ENCODE data around the gene MAP3K7. TPM values are rescaled to one million over a fixed set of nuclear protein-coding genes. Genes with fewer than 3 reads are reported as not detected.

The MAP3K7 gene
- total and polyA plus RNA-seq, 5 donors from 2014 or later, result 21.1 to 27.9 (median 24.6) TPM

GRCh38 chr6:90586546-90586835, 381 bp downstream of the MAP3K7 start:
- Mint-ChIP-seq H3K27ac (peak overlapping the region; percentile 99 to 100 (median 99)), H3K27me3 (peaks cover 35% of the 10 kb centered on the region), H3K9me3 (no peaks in the 10 kb centered on the region), H3K4me3 (peak overlapping the region; percentile 92 to 99 (median 97)), H3K36me3 (no peaks in the 10 kb centered on the region), H3K4me1 (peaks cover 30 to 53% (median 46%) of the 10 kb centered on the region in 4 donors)
- Histone ChIP-seq H3K9me3 (ENCODE audit: control insufficient read depth in 2 of 2, low read length in 2 of 2) (no peaks in the 10 kb centered on the region), H3K27ac (ENCODE audit: insufficient read depth, low read length, poor library complexity, severe bottlenecking) (peak overlapping the region; percentile 99), H3K4me1 (ENCODE audit: control insufficient read depth, insufficient read depth, low read length, poor library complexity, severe bottlenecking) (peaks cover 32% of the 10 kb centered on the region), H3K27me3 (ENCODE audit: control insufficient read depth, insufficient read depth, low read length) (peaks cover 3% of the 10 kb centered on the region), H3K36me3 (ENCODE audit: control insufficient read depth, insufficient read depth, low read length) (no peaks in the 10 kb centered on the region), H3K4me3 (ENCODE audit: low read depth, low read length) (peak overlapping the region; percentile 95)
- ATAC-seq (ENCODE audit: low read depth in 2 of 2), result peak; percentile 6 to 19
- no peak for DNase-seq

- H3K27ac ChIP-seq (ENCODE audit: insufficient read depth, low read length, poor library complexity, severe bottlenecking), result peak overlapping the region; percentile 31
- peaks cover 32% of the 10 kb centered on the region for H3K4me1 ChIP-seq (ENCODE audit: control insufficient read depth, insufficient read depth, low read length, poor library complexity, severe bottlenecking)
- H3K27me3 ChIP-seq (ENCODE audit: control insufficient read depth, insufficient read depth, low read length), result peaks cover 3% of the 10 kb centered on the region
- H3K36me3 Mint-ChIP-seq, result no peaks in the 10 kb centered on the region
- H3K4me3 Mint-ChIP-seq, result peak overlapping the region; percentile 42 to 98 (median 94)
- DNase-seq (peak in 1 of 3 donors; percentile 45), ATAC-seq (ENCODE audit: low read depth in 2 of 2) (no peak)
- no peaks in the 10 kb centered on the region for H3K36me3 ChIP-seq (ENCODE audit: control insufficient read depth, insufficient read depth, low read length)
- peak overlapping the region; percentile 31 to 99 (median 69) for H3K27ac Mint-ChIP-seq
- H3K9me3 ChIP-seq (ENCODE audit: control insufficient read depth in 2 of 2, low read length in 2 of 2), result no peaks in the 10 kb centered on the region
- H3K4me1 Mint-ChIP-seq, result peaks cover 31 to 62% (median 52%) of the 10 kb centered on the region in 4 donors
- peak overlapping the region; percentile 76 for H3K4me3 ChIP-seq (ENCODE audit: low read depth, low read length)
- peaks cover 29% of the 10 kb centered on the region for H3K27me3 Mint-ChIP-seq
- H3K9me3 Mint-ChIP-seq, result no peaks in the 10 kb centered on the region
Observed at GRCh38 chr6:90584636-90585255, 2.1 kb downstream of the MAP3K7 start.

DNA sequence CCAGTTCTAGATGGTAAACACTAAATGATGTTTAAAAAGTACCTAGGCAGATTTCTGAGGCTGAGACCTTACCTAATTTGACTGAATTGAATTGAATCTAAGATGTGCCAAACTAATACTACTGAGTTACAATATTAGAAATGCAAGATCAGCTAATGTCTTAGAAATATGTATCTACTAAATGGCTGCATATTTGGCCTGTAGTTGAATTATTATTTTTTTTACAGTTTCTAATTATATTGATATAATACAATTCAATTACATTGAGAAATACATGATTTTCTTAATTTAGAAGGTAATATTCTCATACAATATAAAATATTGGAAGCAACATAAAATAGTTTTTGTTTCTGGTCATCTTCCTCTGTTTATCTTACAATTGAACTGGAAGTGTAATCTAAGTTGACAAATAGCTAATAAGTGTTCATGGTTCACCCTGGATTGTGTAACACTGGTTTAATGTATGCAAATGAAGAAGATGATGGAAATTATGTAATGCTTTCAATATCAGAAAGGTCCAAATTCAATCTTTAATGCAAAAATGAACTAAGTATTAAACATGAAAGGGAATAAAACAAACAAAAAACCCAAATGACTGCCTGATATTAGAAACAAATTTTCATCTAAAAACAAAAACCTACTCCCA, 2.9 kb downstream of the MAP3K7 start:
- H3K9me3 Mint-ChIP-seq, result no peaks in the 10 kb centered on the region
- H3K9me3 ChIP-seq (ENCODE audit: control insufficient read depth in 2 of 2, low read length in 2 of 2), result no peaks in the 10 kb centered on the region
- ATAC-seq (ENCODE audit: low read depth in 2 of 2) (no peak), DNase-seq (no peak)
- H3K27ac Mint-ChIP-seq, result peak overlapping the region; percentile 6 to 69 (median 29)
- peak overlapping the region; percentile 6 to 96 (median 70) for H3K4me3 Mint-ChIP-seq
- H3K4me3 ChIP-seq (ENCODE audit: low read depth, low read length), result peak overlapping the region; percentile 76
- no peaks in the 10 kb centered on the region for H3K36me3 Mint-ChIP-seq
- peaks cover 3% of the 10 kb centered on the region for H3K27me3 ChIP-seq (ENCODE audit: control insufficient read depth, insufficient read depth, low read length)
- peaks cover 32% of the 10 kb centered on the region for H3K4me1 ChIP-seq (ENCODE audit: control insufficient read depth, insufficient read depth, low read length, poor library complexity, severe bottlenecking)
- H3K4me1 Mint-ChIP-seq, result peaks cover 31 to 68% (median 59%) of the 10 kb centered on the region in 4 donors
- H3K27ac ChIP-seq (ENCODE audit: insufficient read depth, low read length, poor library complexity, severe bottlenecking), result no peak overlapping the region
- peaks cover 22% of the 10 kb centered on the region for H3K27me3 Mint-ChIP-seq
- peaks cover under 1% of the 10 kb centered on the region for H3K36me3 ChIP-seq (ENCODE audit: control insufficient read depth, insufficient read depth, low read length)

DNA sequence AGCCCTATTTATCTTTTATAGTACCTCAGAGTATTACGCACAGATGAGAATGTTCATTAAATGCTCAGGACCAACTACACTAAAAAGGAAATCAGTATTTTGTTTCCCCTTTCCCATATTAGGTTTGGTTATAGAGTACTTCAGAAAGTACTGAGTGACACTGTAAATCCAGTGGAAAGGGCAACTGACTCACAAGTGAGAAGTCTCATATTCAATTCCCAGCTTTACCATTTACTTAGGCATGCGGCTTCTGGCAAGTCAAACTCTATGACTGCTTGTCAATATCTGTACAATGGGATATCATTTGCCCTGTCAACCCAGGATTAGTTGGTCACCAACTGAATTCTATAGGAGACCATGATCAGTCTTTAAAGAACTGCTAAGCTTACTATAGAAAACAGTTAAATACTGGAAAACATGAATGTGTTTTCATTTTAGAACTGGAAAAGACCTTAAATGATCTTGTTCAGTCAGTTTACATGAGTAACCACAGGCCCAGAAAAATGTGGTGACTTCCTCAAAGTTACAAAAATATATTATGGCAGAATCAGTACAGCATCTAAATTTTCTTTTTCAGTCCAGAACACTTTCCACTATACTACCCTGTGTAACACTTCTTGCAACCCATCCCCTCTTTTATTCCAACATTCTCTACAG, 3.6 kb downstream of the MAP3K7 start:
- peaks cover 32% of the 10 kb centered on the region for H3K4me1 ChIP-seq (ENCODE audit: control insufficient read depth, insufficient read depth, low read length, poor library complexity, severe bottlenecking)
- DNase-seq (no peak), ATAC-seq (ENCODE audit: low read depth in 2 of 2) (no peak)
- peaks cover 31 to 72% (median 60%) of the 10 kb centered on the region in 4 donors for H3K4me1 Mint-ChIP-seq
- no peaks in the 10 kb centered on the region for H3K36me3 Mint-ChIP-seq
- H3K36me3 ChIP-seq (ENCODE audit: control insufficient read depth, insufficient read depth, low read length), result peaks cover 6% of the 10 kb centered on the region
- peaks cover under 1% of the 10 kb centered on the region for H3K27me3 ChIP-seq (ENCODE audit: control insufficient read depth, insufficient read depth, low read length)
- peak overlapping the region in 3 of 4 donors; percentile 7 to 49 (median 37) for H3K4me3 Mint-ChIP-seq
- H3K9me3 Mint-ChIP-seq, result no peaks in the 10 kb centered on the region
- H3K4me3 ChIP-seq (ENCODE audit: low read depth, low read length), result peak overlapping the region; percentile 76
- peaks cover 16% of the 10 kb centered on the region for H3K27me3 Mint-ChIP-seq
- no peaks in the 10 kb centered on the region for H3K9me3 ChIP-seq (ENCODE audit: control insufficient read depth in 2 of 2, low read length in 2 of 2)
- no peak overlapping the region for H3K27ac Mint-ChIP-seq
- no peak overlapping the region for H3K27ac ChIP-seq (ENCODE audit: insufficient read depth, low read length, poor library complexity, severe bottlenecking)

GRCh38 chr6:90581146-90581545, 5.7 kb downstream of the MAP3K7 start:
- Histone ChIP-seq H3K4me1 (ENCODE audit: control insufficient read depth, insufficient read depth, low read length, poor library complexity, severe bottlenecking) (peaks cover 29% of the 10 kb centered on the region), H3K9me3 (ENCODE audit: control insufficient read depth in 2 of 2, low read length in 2 of 2) (no peaks in the 10 kb centered on the region), H3K36me3 (ENCODE audit: control insufficient read depth, insufficient read depth, low read length) (peaks cover 9% of the 10 kb centered on the region), H3K4me3 (ENCODE audit: low read depth, low read length) (no peak overlapping the region), H3K27ac (ENCODE audit: insufficient read depth, low read length, poor library complexity, severe bottlenecking) (no peak overlapping the region), H3K27me3 (ENCODE audit: control insufficient read depth, insufficient read depth, low read length) (no peaks in the 10 kb centered on the region)
- Mint-ChIP-seq H3K4me3 (no peak overlapping the region), H3K9me3 (no peaks in the 10 kb centered on the region), H3K27ac (no peak overlapping the region), H3K4me1 (peaks cover 27 to 62% (median 51%) of the 10 kb centered on the region in 4 donors), H3K27me3 (peaks cover under 1% of the 10 kb centered on the region), H3K36me3 (no peaks in the 10 kb centered on the region)
- DNase-seq (no peak), ATAC-seq (ENCODE audit: low read depth in 2 of 2) (no peak)

DNA sequence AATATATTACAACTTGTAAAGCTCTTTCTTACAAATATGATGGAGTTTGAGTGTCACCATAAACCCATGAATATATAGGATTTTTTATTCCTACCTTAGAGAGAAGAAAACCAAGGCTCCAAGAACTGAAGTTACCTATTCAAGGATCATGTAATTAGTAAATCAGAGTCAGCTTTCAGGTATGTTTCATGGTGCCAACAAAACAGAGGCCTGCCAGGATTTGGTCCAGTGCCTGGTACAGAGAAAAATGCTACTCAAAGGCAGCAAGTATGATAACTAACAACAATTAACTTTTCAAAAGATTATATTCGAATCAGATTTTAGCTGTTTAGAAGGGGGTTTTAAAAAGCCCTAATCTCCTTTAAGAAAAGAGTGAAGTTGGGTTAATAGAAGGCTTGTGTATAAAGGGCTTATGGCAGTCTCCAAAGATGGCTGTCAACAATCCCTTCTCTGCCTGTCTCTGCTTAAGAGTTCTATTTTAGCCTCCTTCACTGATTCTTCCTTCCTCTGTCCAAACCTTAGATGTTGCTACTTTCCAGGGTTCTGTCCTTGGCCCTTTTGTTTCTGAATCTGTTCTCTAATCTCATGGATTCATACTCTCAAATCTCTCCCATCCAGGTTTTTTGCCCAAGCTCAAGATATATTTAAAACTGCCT, 7.8 kb downstream of the MAP3K7 start:
- H3K4me1 ChIP-seq (ENCODE audit: control insufficient read depth, insufficient read depth, low read length, poor library complexity, severe bottlenecking), result peaks cover 10% of the 10 kb centered on the region
- Mint-ChIP-seq H3K4me3 (no peak overlapping the region), H3K4me1 (peaks cover 21 to 49% (median 37%) of the 10 kb centered on the region in 4 donors), H3K36me3 (no peaks in the 10 kb centered on the region), H3K9me3 (no peaks in the 10 kb centered on the region), H3K27ac (peak overlapping the region in 1 of 3 donors; percentile 5), H3K27me3 (no peaks in the 10 kb centered on the region)
- no peak overlapping the region for H3K4me3 ChIP-seq (ENCODE audit: low read depth, low read length)
- no peaks in the 10 kb centered on the region for H3K9me3 ChIP-seq (ENCODE audit: control insufficient read depth in 2 of 2, low read length in 2 of 2)
- DNase-seq, result no peak
- H3K27me3 ChIP-seq (ENCODE audit: control insufficient read depth, insufficient read depth, low read length), result no peaks in the 10 kb centered on the region
- no peak overlapping the region for H3K27ac ChIP-seq (ENCODE audit: insufficient read depth, low read length, poor library complexity, severe bottlenecking)
- no peak for ATAC-seq (ENCODE audit: low read depth in 2 of 2)
- peaks cover 9% of the 10 kb centered on the region for H3K36me3 ChIP-seq (ENCODE audit: control insufficient read depth, insufficient read depth, low read length)

GRCh38 chr6:90575267-90575666, 11.6 kb downstream of the MAP3K7 start:
- Mint-ChIP-seq H3K36me3 (peaks cover 6% of the 10 kb centered on the region), H3K27ac (no peak overlapping the region), H3K4me3 (no peak overlapping the region), H3K27me3 (no peaks in the 10 kb centered on the region), H3K4me1 (peaks cover 15 to 35% (median 22%) of the 10 kb centered on the region in 4 donors), H3K9me3 (no peaks in the 10 kb centered on the region)
- DNase-seq (no peak), ATAC-seq (ENCODE audit: low read depth in 2 of 2) (no peak)
- no peak overlapping the region for H3K27ac ChIP-seq (ENCODE audit: insufficient read depth, low read length, poor library complexity, severe bottlenecking)
- H3K27me3 ChIP-seq (ENCODE audit: control insufficient read depth, insufficient read depth, low read length), result no peaks in the 10 kb centered on the region
- peaks cover 13% of the 10 kb centered on the region for H3K36me3 ChIP-seq (ENCODE audit: control insufficient read depth, insufficient read depth, low read length)
- no peak overlapping the region for H3K4me3 ChIP-seq (ENCODE audit: low read depth, low read length)
- H3K4me1 ChIP-seq (ENCODE audit: control insufficient read depth, insufficient read depth, low read length, poor library complexity, severe bottlenecking), result peaks cover 4% of the 10 kb centered on the region
- no peaks in the 10 kb centered on the region for H3K9me3 ChIP-seq (ENCODE audit: control insufficient read depth in 2 of 2, low read length in 2 of 2)

Data from CD4-positive, CD25-positive, alpha-beta regulatory T cell (primary cell).